T47D (cell line): Measurements from ENCODE around the gene COLQ.
"Not testable (repeated sequence)": the region's sequence is repeated elsewhere in the genome, so short reads cannot be mapped to it uniquely, and the experiment has no call there.

Source experiments
- DNase-seq, 2 experiments: peaks; one replicate each; pipeline versions ENCODE4 v3.0.0 to v3.0.0-alpha.2; 2011 to 2012; ENCODE audit warnings: low read depth in 1 of 2, low spot score in 1 of 2
- JUND ChIP-seq: IDR thresholded peaks from 2 replicates; pipeline ENCODE4 v1.6.1; 2012; ENCODE audit warnings: low read depth
- in situ Hi-C: cut with HindIII; loops from 2 replicates; pipeline ENCODE4 v1.10.0; 2016; ENCODE audit warnings: low sequenced_read_pairs, low pct_unique_long_range_greater_than_20kb

The COLQ gene

GRCh38 chr3:15496341-15496664 is 25.2 kb downstream of the COLQ start:
- DNase-seq = no peak
- in situ Hi-C loops = no loop called here
- TF ChIP-seq JUND = no peak

GRCh38 chr3:15495461-15496340 is 25.8 kb downstream of the COLQ start:
- DNase-seq = no peak

GRCh38 chr3:15493436-15493835 is 28.1 kb downstream of the COLQ start:
- in situ Hi-C loops = no loop called here
- no peak for TF ChIP-seq JUND

More at GRCh38 chr3:15495461-15496340, 25.8 kb downstream of the COLQ start:
- in situ Hi-C loops = no loop called here
- no peak for TF ChIP-seq JUND

GRCh38 chr3:15492847-15493360 is 28.6 kb downstream of the COLQ start:
- no peak for TF ChIP-seq JUND
- in situ Hi-C loops = no loop called here
- peak in 1 of 2 experiments; percentile 19 for DNase-seq

More at GRCh38 chr3:15493436-15493835, 28.1 kb downstream of the COLQ start:
- DNase-seq = no peak

- TF ChIP-seq JUND = no peak
- in situ Hi-C loops = no loop called here
- DNase-seq = no peak
Observed at GRCh38 chr3:15491143-15491542, 30.4 kb downstream of the COLQ start.

GRCh38 chr3:15490158-15490557 is 31.3 kb downstream of the COLQ start:
- in situ Hi-C loops = no loop called here
- no peak for DNase-seq
- TF ChIP-seq JUND = no peak

- no peak for TF ChIP-seq JUND
- no peak for DNase-seq
- in situ Hi-C loops = no loop called here
Observed at GRCh38 chr3:15488002-15488401, 33.5 kb downstream of the COLQ start.

GRCh38 chr3:15486979-15487378 is 34.5 kb downstream of the COLQ start:
- in situ Hi-C loops = no loop called here
- TF ChIP-seq JUND = no peak
- no peak for DNase-seq

GRCh38 chr3:15486020-15486419 is 35.5 kb downstream of the COLQ start:
- no peak for DNase-seq
- no peak for TF ChIP-seq JUND
- in situ Hi-C loops = no loop called here

GRCh38 chr3:15484551-15484950 is 37.0 kb downstream of the COLQ start:
- DNase-seq, in situ Hi-C loops: not testable (repeated sequence)

- in situ Hi-C loops = no loop called here
- no peak for TF ChIP-seq JUND
- DNase-seq = no peak
Observed at GRCh38 chr3:15479400-15480224, 41.9 kb downstream of the COLQ start.

GRCh38 chr3:15478640-15478979 is 42.9 kb downstream of the COLQ start:
- in situ Hi-C loops = no loop called here
- no peak for DNase-seq
- no peak for TF ChIP-seq JUND

GRCh38 chr3:15477951-15478639 is 43.4 kb downstream of the COLQ start:
- DNase-seq = no peak
- in situ Hi-C loops = no loop called here
- TF ChIP-seq JUND = no peak
